Dendritic cell treated with granulocyte-macrophage colony-stimulating factor and Interleukin-4, amounts not matched to agents 40 ng/mL and 50 ng/mL, for 4 days (primary cell): ENCODE data around the gene SLC39A11.

Source experiments
- H3K27ac Mint-ChIP-seq: one replicate; pipeline ENCODE4 v1.8.0; 2022; ENCODE audit warnings: mild to moderate bottlenecking, mixed read lengths
- H3K27me3 Mint-ChIP-seq: one replicate; pipeline ENCODE4 v1.8.0; 2022; ENCODE audit warnings: mild to moderate bottlenecking, mixed read lengths
- H3K36me3 Mint-ChIP-seq: one replicate; pipeline ENCODE4 v1.8.0; 2022; ENCODE audit warnings: low read depth, mixed read lengths
- H3K4me1 Mint-ChIP-seq: one replicate; pipeline ENCODE4 v1.8.0; 2022; ENCODE audit warnings: low read depth, mixed read lengths
- H3K4me3 Mint-ChIP-seq: one replicate; pipeline ENCODE4 v1.8.0; 2022; ENCODE audit warnings: mild to moderate bottlenecking, moderate library complexity, mixed read lengths
- H3K9me3 Mint-ChIP-seq: one replicate; pipeline ENCODE4 v1.8.0; 2022; ENCODE audit warnings: mixed read lengths
- intact Hi-C: fragments of 100-400 bp; cut with micrococcal nuclease; formaldehyde crosslinking; loops from one replicate; pipeline ENCODE4 v1.15.0; 2022

Gene SLC39A11

DNA sequence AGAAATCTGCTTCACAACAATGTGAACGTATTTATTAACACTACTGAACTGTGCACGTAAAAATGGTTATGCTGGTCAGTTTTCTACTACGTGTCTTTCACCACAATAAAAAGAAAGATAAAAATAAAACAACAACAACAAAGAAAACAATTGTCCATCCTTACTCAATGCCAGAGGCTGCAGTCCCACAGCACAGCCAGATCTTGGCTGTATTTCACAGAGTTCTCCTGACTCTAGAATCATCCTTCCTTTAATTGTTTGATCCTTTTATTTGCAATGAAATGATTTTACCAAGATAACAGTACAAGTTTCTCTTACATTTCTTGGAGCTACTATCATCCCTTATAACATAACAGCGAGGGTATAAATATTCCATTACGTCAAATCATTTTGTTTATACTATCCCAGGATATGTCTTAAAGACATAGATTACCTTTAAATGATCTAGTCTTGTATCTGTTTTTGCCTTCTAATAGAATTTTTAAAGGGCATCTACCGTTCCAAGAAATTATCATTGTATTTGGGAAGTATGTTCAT is 103.3 kb downstream of the SLC39A11 start:
- H3K9me3 Mint-ChIP-seq, result no peaks in the 10 kb centered on the region
- no peaks in the 10 kb centered on the region for H3K36me3 Mint-ChIP-seq
- H3K27ac Mint-ChIP-seq, result no peak overlapping the region
- intact Hi-C loops, result loop anchor here (5.0 kb wide), 2 partner anchors 243 to 262 kb away; a partner anchor contains a TSS
- no peak overlapping the region for H3K4me3 Mint-ChIP-seq
- H3K4me1 Mint-ChIP-seq, result peaks cover 12% of the 10 kb centered on the region
- no peaks in the 10 kb centered on the region for H3K27me3 Mint-ChIP-seq

GRCh38 chr17:72988451-72988850 is 104.0 kb downstream of the SLC39A11 start:
- intact Hi-C loops, result loop anchor here (5.0 kb wide), 2 partner anchors 244 to 261 kb away; a partner anchor contains a TSS
- Mint-ChIP-seq H3K4me3 (no peak overlapping the region), H3K27me3 (no peaks in the 10 kb centered on the region), H3K4me1 (peaks cover 12% of the 10 kb centered on the region), H3K36me3 (no peaks in the 10 kb centered on the region), H3K9me3 (no peaks in the 10 kb centered on the region), H3K27ac (no peak overlapping the region)

- H3K9me3 Mint-ChIP-seq, result no peaks in the 10 kb centered on the region
- H3K27me3 Mint-ChIP-seq, result no peaks in the 10 kb centered on the region
- peaks cover 6% of the 10 kb centered on the region for H3K4me1 Mint-ChIP-seq
- no peak overlapping the region for H3K4me3 Mint-ChIP-seq
- intact Hi-C loops, result loop anchor here (5.0 kb wide), 2 partner anchors 245 to 260 kb away; a partner anchor contains a TSS
- no peaks in the 10 kb centered on the region for H3K36me3 Mint-ChIP-seq
- no peak overlapping the region for H3K27ac Mint-ChIP-seq
Observed at GRCh38 chr17:72987166-72987565, 105.3 kb downstream of the SLC39A11 start.

DNA sequence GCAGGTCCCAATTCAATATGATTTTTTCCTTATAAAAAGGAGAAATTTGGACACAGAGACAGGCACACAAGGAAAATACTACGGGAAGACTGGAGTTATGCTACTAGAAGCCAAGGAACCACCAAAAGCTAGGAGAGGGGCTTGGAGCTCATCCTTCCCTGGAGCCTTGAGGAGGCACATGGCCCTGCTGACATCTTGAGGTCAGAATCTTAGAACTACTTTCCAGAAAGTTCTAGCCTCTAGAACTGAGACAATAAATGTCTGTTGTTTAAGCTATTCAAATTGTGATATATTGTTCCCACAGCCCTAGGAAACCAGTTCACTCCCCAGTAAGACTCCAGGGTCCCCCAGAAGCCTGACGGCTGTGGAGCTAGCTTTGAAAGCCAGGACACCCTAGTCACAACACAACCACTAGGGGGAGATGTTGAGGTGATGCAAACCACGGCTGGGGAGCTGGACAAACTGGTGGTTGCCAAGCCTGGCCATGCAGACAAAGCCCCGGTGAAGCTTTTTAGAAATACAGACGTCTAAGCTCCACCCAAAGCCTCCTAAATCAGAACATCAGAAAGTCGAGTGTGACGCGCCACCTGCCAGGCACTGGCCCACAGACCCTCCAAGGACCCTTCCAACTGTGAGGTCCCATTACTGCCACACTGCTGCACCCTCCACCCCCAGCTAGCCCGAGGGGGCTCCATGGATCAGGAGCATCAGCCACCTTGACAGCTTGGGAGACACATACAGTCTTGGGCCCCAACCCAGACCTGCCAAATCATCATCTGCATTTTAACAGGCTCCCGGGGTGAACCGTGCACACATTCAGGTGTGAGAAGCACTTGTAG is 106.4 kb downstream of the SLC39A11 start:
- Mint-ChIP-seq H3K9me3 (no peaks in the 10 kb centered on the region), H3K4me3 (no peak overlapping the region), H3K36me3 (no peaks in the 10 kb centered on the region), H3K4me1 (peaks cover 6% of the 10 kb centered on the region), H3K27ac (no peak overlapping the region), H3K27me3 (no peaks in the 10 kb centered on the region)
- intact Hi-C loops, result loop anchor here (1.0 to 5.0 kb wide), 3 partner anchors 170 to 259 kb away; a partner anchor contains a TSS

DNA sequence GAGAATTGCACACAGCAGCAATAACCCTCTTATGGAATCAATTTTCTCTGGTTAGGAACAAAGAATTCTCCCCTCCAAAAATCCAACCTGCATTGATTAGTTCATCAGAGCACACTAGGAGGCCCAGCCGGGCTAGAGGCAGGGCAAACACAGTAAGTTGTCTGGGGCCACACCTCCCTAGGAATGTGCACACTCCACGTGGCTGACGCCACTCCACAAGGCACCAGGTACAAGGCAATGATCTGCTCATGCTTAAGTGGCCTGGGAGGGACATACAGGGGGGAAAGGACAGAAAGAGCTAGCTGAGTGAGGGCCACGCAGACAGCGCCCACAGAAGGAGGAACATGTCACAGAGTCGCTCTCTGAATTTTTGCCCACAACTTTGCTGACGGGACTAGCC is 107.6 kb downstream of the SLC39A11 start:
- Mint-ChIP-seq H3K36me3 (no peaks in the 10 kb centered on the region), H3K27ac (no peak overlapping the region), H3K4me3 (no peak overlapping the region), H3K4me1 (peaks cover 6% of the 10 kb centered on the region), H3K27me3 (no peaks in the 10 kb centered on the region), H3K9me3 (no peaks in the 10 kb centered on the region)
- intact Hi-C loops, result loop anchor here (5.0 kb wide), 2 partner anchors 247 to 258 kb away; a partner anchor contains a TSS

GRCh38 chr17:72984145-72984925 is 108.2 kb downstream of the SLC39A11 start:
- peaks cover 3% of the 10 kb centered on the region for H3K9me3 Mint-ChIP-seq
- no peaks in the 10 kb centered on the region for H3K36me3 Mint-ChIP-seq
- no peak overlapping the region for H3K4me3 Mint-ChIP-seq
- intact Hi-C loops, result no loop called here
- H3K4me1 Mint-ChIP-seq, result peaks cover 6% of the 10 kb centered on the region
- H3K27me3 Mint-ChIP-seq, result no peaks in the 10 kb centered on the region
- no peak overlapping the region for H3K27ac Mint-ChIP-seq

DNA sequence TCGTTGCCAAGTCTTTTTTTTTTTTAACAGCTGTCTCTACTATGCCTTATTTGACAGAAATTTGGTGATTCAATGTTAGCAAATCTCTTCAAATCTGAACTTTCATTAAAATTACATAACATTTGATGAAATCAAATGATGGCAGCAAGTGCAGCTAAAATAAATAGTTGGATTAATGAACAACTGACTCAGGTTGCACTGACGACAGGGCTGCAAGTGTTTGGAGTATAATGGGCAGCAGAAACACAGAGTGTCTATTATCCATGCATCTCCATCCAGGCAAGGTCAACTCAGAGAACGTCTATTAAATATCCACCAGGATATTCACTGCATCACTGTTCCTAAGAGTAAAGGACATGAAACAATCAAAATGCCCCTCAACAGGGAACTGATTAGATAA is 109.8 kb downstream of the SLC39A11 start:
- H3K36me3 Mint-ChIP-seq, result no peaks in the 10 kb centered on the region
- H3K9me3 Mint-ChIP-seq, result peaks cover 9% of the 10 kb centered on the region
- H3K27ac Mint-ChIP-seq, result no peak overlapping the region
- no peaks in the 10 kb centered on the region for H3K27me3 Mint-ChIP-seq
- no peak overlapping the region for H3K4me3 Mint-ChIP-seq
- H3K4me1 Mint-ChIP-seq, result peaks cover 23% of the 10 kb centered on the region
- intact Hi-C loops, result no loop called here

DNA sequence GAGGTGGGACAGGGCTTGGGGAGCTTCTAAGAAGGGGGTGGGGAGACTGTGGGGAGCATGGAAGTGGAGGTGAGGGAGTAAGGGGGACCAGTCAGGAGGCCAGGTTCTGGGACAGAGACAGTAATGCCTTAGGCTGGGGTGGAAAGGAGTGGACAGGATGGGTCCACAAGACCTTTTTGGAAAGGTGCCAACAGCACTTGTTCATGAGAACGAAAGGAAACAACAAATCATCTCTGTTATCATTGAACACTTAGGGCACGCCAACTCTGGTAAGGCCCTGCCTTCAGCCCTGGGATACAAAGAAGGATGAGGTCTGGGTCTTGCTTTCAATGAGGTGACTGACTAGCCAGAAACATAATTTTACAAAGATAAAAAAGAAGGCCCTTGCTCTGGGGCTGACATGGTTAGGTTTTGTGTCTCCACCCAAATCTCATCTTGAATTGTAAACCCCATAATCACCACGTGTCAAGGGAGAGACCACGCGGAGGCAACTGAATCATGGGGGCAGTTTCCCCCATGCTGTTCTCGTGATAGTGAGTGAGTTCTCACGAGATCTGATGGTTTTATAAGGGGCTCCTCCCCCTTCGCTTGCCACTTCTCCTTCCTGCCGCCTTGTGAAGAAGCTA is 113.8 kb downstream of the SLC39A11 start:
- intact Hi-C loops, result no loop called here
- Mint-ChIP-seq H3K4me3 (no peak overlapping the region), H3K27ac (peak overlapping the region; percentile 78), H3K36me3 (no peaks in the 10 kb centered on the region), H3K9me3 (peaks cover 9% of the 10 kb centered on the region), H3K4me1 (peaks cover 33% of the 10 kb centered on the region), H3K27me3 (no peaks in the 10 kb centered on the region)

DNA sequence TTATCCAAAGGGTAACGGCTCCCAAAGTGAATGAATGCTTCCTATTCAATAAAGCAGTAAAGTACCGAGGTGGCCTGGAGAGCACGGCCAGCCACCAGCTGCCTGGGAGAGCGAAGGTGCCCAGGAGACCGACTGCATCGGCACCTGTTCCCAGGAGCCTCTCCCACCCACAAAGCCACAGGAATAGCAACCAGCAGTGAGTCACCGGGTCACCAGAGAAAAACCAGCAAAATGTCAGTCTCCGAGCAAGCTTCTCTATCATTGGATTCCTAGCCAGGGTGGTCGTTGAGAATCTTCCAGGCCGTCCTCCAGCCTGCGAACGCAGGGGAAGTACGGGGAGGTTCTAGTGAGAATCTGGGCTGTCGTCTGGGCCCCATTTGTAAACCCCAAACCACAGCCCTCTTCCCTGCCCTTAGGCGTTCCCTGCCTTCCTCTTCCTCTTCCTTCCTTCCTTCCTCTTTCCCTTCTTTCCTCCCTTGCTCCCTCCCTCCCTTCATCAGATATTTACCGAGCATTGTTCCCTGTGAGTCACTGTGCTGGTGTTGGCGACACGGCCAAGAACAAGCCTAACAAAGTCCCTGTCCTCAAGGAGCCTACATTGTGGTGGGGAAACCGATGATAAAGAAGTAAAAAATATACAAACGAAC is 114.6 kb downstream of the SLC39A11 start:
- Mint-ChIP-seq H3K27me3 (no peaks in the 10 kb centered on the region), H3K36me3 (no peaks in the 10 kb centered on the region), H3K9me3 (peaks cover 9% of the 10 kb centered on the region), H3K4me1 (peaks cover 37% of the 10 kb centered on the region), H3K27ac (peak overlapping the region; percentile 78), H3K4me3 (no peak overlapping the region)
- intact Hi-C loops, result no loop called here

GRCh38 chr17:72976971-72977770 is 115.3 kb downstream of the SLC39A11 start:
- Mint-ChIP-seq H3K9me3 (peaks cover 9% of the 10 kb centered on the region), H3K27ac (peak overlapping the region; percentile 78), H3K4me1 (peaks cover 41% of the 10 kb centered on the region), H3K36me3 (no peaks in the 10 kb centered on the region), H3K27me3 (no peaks in the 10 kb centered on the region), H3K4me3 (no peak overlapping the region)
- intact Hi-C loops, result no loop called here

DNA sequence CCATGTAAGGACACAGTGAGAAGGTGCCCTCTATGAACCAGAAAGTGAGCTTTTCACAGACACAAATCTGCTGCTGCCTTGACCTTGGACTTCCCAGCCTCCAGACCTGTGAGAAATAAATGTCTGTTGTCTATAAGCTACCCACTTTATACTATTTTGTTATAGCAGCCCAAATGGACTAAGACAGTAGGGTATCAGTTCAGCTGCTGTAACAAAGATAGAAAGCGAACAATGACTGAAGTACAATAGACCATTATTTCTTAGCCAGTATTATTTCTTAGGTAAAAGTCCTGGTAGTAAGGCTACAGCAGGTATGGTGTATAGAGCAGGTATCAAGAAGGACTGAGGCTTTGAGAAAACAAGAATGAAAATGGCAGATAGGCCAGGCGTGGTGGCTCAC is 117.0 kb downstream of the SLC39A11 start:
- peaks cover 9% of the 10 kb centered on the region for H3K9me3 Mint-ChIP-seq
- H3K36me3 Mint-ChIP-seq, result no peaks in the 10 kb centered on the region
- H3K4me3 Mint-ChIP-seq, result no peak overlapping the region
- intact Hi-C loops, result no loop called here
- H3K27me3 Mint-ChIP-seq, result no peaks in the 10 kb centered on the region
- no peak overlapping the region for H3K27ac Mint-ChIP-seq
- H3K4me1 Mint-ChIP-seq, result peaks cover 41% of the 10 kb centered on the region

GRCh38 chr17:72974605-72975232 is 117.8 kb downstream of the SLC39A11 start:
- H3K27ac Mint-ChIP-seq, result no peak overlapping the region
- no peaks in the 10 kb centered on the region for H3K36me3 Mint-ChIP-seq
- no peaks in the 10 kb centered on the region for H3K27me3 Mint-ChIP-seq
- H3K9me3 Mint-ChIP-seq, result peaks cover 9% of the 10 kb centered on the region
- no peak overlapping the region for H3K4me3 Mint-ChIP-seq
- H3K4me1 Mint-ChIP-seq, result peaks cover 44% of the 10 kb centered on the region
- intact Hi-C loops, result no loop called here
